Neural cell (in vitro differentiated cells): ENCODE measurements around the gene KRTAP1-5. TPM values are rescaled to one million over a fixed set of nuclear protein-coding genes. Genes with fewer than 3 reads are reported as not detected.

ENCODE experiments used
- H2AFZ ChIP-seq: fragments of 200-600, 300-800 bp; sonication (generic), shearing (Covaris generic); 2 replicates; pipeline ENCODE4 v1.6.0; 2014; ENCODE audit warnings: low read depth, mild to moderate bottlenecking, antibody characterized with exemption, low read length, moderate library complexity
- H3F3A ChIP-seq: fragments of 200-600 bp; shearing (Covaris generic); 2 replicates; pipeline ENCODE4 v1.6.1; 2016; ENCODE audit warnings: mild to moderate bottlenecking, moderate library complexity, mixed read lengths, antibody characterized with exemption, low read length; ENCODE audit not compliant: insufficient read depth, poor library complexity, severe bottlenecking
- H3K27ac ChIP-seq: fragments of 200-600, 300-800 bp; sonication (generic), shearing (Covaris generic); 2 replicates; pipeline ENCODE4 v1.5.1; 2014; ENCODE audit warnings: mild to moderate bottlenecking, low read length, moderate library complexity
- H3K27me3 ChIP-seq: fragments of 300-800, 200-600 bp; sonication (generic), shearing (Covaris generic); 2 replicates; pipeline ENCODE4 v1.6.0; 2014; ENCODE audit warnings: mild to moderate bottlenecking, low read depth, low read length, moderate library complexity; ENCODE audit not compliant: insufficient read depth
- H3K36me3 ChIP-seq: fragments of 300-800, 200-600 bp; sonication (generic), shearing (Covaris generic); 2 replicates; pipeline ENCODE4 v1.5.1; 2014; ENCODE audit warnings: mild to moderate bottlenecking, antibody characterized with exemption, low read length, moderate library complexity; ENCODE audit not compliant: insufficient read depth
- H3K4me2 ChIP-seq: fragments of 300-800, 200-600 bp; sonication (generic), shearing (Covaris generic); 2 replicates; pipeline ENCODE4 v1.6.0; 2014; ENCODE audit warnings: mild to moderate bottlenecking, low read length
- H3K4me3 ChIP-seq: fragments of 300-800, 200-600 bp; sonication (generic), shearing (Covaris generic); 2 replicates; pipeline ENCODE4 v1.5.1; 2014; ENCODE audit warnings: mild to moderate bottlenecking, low read length, moderate library complexity
- H3K79me2 ChIP-seq: fragments of 200-600 bp; shearing (Covaris generic); replicated peaks from 2 replicates; pipeline ENCODE4 v1.6.0; 2014; ENCODE audit warnings: mild to moderate bottlenecking, low read length, moderate library complexity; ENCODE audit not compliant: insufficient read depth
- H3K9ac ChIP-seq: fragments of 300-800, 200-600 bp; sonication (generic), shearing (Covaris generic); 2 replicates; pipeline ENCODE4 v1.6.1; 2016; ENCODE audit warnings: mild to moderate bottlenecking, low read length, mixed read lengths
- H3K9me2 ChIP-seq: fragments of 200-600 bp; shearing (Covaris generic); 2 replicates; pipeline ENCODE4 v1.6.1; 2016; ENCODE audit warnings: mild to moderate bottlenecking, low read length, mixed read lengths; ENCODE audit not compliant: insufficient read depth
- H3K9me3 ChIP-seq: fragments of 200-600, 300-800 bp; sonication (generic), shearing (Covaris generic); 2 replicates; pipeline ENCODE4 v1.6.1; 2016; ENCODE audit warnings: mild to moderate bottlenecking, mixed run types, low read length, moderate library complexity, mixed read lengths
- H4K20me1 ChIP-seq: fragments of 200-600 bp; shearing (Covaris generic); 2 replicates; pipeline ENCODE4 v1.6.1; 2016; ENCODE audit warnings: mild to moderate bottlenecking, mixed run types; ENCODE audit not compliant: insufficient read depth
- CTCF ChIP-seq: fragments of 450-650 bp; IDR thresholded peaks from 2 replicates; pipeline ENCODE4 v1.5.1; 2014; ENCODE audit warnings: antibody characterized with exemption, mild to moderate bottlenecking, moderate library complexity; ENCODE audit not compliant: poor library complexity, severe bottlenecking
- EP300 ChIP-seq: fragments of 450-650 bp; conservative IDR thresholded peaks from 2 replicates; pipeline ENCODE4 v1.6.1; 2014; ENCODE audit warnings: antibody characterized with exemption, mild to moderate bottlenecking, moderate library complexity; ENCODE audit not compliant: poor library complexity, severe bottlenecking
- EZH2 ChIP-seq: fragments of 200-600, 300-800 bp; shearing (Covaris generic), sonication (generic); IDR thresholded peaks from 2 replicates; pipeline ENCODE4 v1.6.1; 2014; ENCODE audit warnings: antibody characterized with exemption, low read length, borderline replicate concordance, mild to moderate bottlenecking; ENCODE audit not compliant: insufficient read depth, poor library complexity, severe bottlenecking
- MXI1 ChIP-seq: fragments of 450-650 bp; conservative IDR thresholded peaks from 2 replicates; pipeline ENCODE4 v1.6.1; 2014; ENCODE audit warnings: antibody characterized with exemption, mild to moderate bottlenecking; ENCODE audit not compliant: poor library complexity, severe bottlenecking
- POLR2AphosphoS5 ChIP-seq: IDR thresholded peaks from 2 replicates; pipeline ENCODE4 v1.6.1; 2012
- RAD21 ChIP-seq: fragments of 450-650 bp; conservative IDR thresholded peaks from 2 replicates; pipeline ENCODE4 v1.6.1; 2014; ENCODE audit warnings: antibody characterized with exemption, mild to moderate bottlenecking, moderate library complexity
- REST ChIP-seq: IDR thresholded peaks from 2 replicates; pipeline ENCODE4 v1.6.1; 2012; ENCODE audit warnings: borderline replicate concordance
- SMC3 ChIP-seq: fragments of 450-650 bp; conservative IDR thresholded peaks from 2 replicates; pipeline ENCODE4 v1.6.1; 2014; ENCODE audit warnings: antibody characterized with exemption, mild to moderate bottlenecking, moderate library complexity; ENCODE audit not compliant: poor library complexity
- TAF1 ChIP-seq: IDR thresholded peaks from 2 replicates; pipeline ENCODE4 v1.6.1; 2012; ENCODE audit warnings: low read depth
- polyA plus RNA-seq: library from polyadenylated mRNA; depleted of rRNA; stranded (reverse); fragments of >200 nt; gene quantifications from 2 replicates; pipeline ENCODE4 v1.2.3, GENCODE V29; 2014

KRTAP1-5 gene
- polyA plus RNA-seq, 1 donor from 2014 or later = not detected

GRCh38 chr17:40981115-40981514 is 45.9 kb downstream of the KRTAP1-5 start:
- H3K9me3 ChIP-seq = no peaks in the 10 kb centered on the region
- H3K36me3 ChIP-seq = no peaks in the 10 kb centered on the region
- H3K27ac ChIP-seq = peak overlapping the region; percentile 64
- H2AFZ ChIP-seq = no peak overlapping the region
- H3K9ac ChIP-seq = peak overlapping the region; percentile 28
- no peaks in the 10 kb centered on the region for H3K79me2 ChIP-seq
- no peak overlapping the region for H3K4me2 ChIP-seq
- H3K27me3 ChIP-seq = no peaks in the 10 kb centered on the region
- no peaks in the 10 kb centered on the region for H4K20me1 ChIP-seq
- H3F3A ChIP-seq = no peaks in the 10 kb centered on the region
- TF ChIP-seq TAF1 = no peak
- TF ChIP-seq REST = no peak
- no peak for TF ChIP-seq EZH2
- TF ChIP-seq MXI1 = no peak
- TF ChIP-seq POLR2AphosphoS5 = no peak
- TF ChIP-seq RAD21 = no peak
- no peak for TF ChIP-seq SMC3
- no peak for TF ChIP-seq CTCF
- H3K4me3 ChIP-seq = peak overlapping the region; percentile 11
- no peaks in the 10 kb centered on the region for H3K9me2 ChIP-seq

- peak overlapping the region; percentile 11 for H3K4me3 ChIP-seq
- TF ChIP-seq TAF1 (no peak), EZH2 (no peak), RAD21 (peak; percentile 11), POLR2AphosphoS5 (peak; percentile 58), CTCF (no peak), EP300 (peak; percentile 31), SMC3 (no peak), REST (peak; percentile 66), MXI1 (no peak)
- H3K36me3 ChIP-seq = no peaks in the 10 kb centered on the region
- H3K27me3 ChIP-seq = no peaks in the 10 kb centered on the region
- no peak overlapping the region for H3K4me2 ChIP-seq
- no peaks in the 10 kb centered on the region for H3F3A ChIP-seq
- peak overlapping the region; percentile 5 for H2AFZ ChIP-seq
- H4K20me1 ChIP-seq = no peaks in the 10 kb centered on the region
- H3K9me3 ChIP-seq = no peaks in the 10 kb centered on the region
- no peaks in the 10 kb centered on the region for H3K9me2 ChIP-seq
- peak overlapping the region; percentile 28 for H3K9ac ChIP-seq
- H3K27ac ChIP-seq = peak overlapping the region; percentile 64
- no peaks in the 10 kb centered on the region for H3K79me2 ChIP-seq
Observed at GRCh38 chr17:40980596-40980995, 46.4 kb downstream of the KRTAP1-5 start.
